ENCODE measurements around the gene REXO4.

The REXO4 gene

DNA sequence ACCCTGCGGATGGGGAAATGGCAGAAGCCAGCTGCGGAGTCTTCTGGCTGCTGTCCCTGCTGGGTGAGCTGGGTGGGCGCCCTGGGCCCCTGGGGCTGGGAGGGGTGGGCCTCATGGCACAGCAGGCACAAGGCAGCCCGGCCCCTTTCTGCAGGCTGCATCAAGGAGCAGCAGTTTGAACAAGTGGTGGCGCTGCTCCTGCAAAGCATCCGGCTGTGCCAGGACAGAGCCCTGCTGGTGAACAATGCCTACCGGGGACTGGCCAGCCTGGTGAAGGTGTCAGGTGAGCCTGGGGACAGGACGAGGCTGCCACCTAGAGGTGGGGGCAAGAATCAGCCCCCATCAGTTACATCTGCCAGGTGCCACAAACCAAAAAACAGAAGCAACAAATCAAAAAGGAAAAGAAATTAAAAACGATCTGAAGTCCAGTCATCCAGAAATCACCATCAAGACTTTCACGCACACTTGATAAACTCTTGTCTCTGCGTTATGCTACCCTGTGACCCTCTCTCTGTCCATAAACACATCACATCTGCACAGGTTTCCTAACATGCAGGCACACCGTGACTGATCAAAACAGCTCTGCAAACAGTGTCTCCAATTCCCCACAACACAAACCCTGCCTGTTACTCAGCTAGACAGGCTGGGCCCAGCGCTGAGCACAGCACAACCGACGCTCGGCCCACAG, 13.9 kb downstream of the REXO4 start:
- TF ChIP-seq, protein P1, sequence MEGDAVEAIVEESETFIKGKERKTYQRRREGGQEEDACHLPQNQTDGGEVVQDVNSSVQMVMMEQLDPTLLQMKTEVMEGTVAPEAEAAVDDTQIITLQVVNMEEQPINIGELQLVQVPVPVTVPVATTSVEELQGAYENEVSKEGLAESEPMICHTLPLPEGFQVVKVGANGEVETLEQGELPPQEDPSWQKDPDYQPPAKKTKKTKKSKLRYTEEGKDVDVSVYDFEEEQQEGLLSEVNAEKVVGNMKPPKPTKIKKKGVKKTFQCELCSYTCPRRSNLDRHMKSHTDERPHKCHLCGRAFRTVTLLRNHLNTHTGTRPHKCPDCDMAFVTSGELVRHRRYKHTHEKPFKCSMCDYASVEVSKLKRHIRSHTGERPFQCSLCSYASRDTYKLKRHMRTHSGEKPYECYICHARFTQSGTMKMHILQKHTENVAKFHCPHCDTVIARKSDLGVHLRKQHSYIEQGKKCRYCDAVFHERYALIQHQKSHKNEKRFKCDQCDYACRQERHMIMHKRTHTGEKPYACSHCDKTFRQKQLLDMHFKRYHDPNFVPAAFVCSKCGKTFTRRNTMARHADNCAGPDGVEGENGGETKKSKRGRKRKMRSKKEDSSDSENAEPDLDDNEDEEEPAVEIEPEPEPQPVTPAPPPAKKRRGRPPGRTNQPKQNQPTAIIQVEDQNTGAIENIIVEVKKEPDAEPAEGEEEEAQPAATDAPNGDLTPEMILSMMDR (IDR thresholded peaks at IDR 0.05; ENCODE audit: low read depth, low read length, missing control alignments): peak; percentile 53
- H3K4me3 ChIP-seq (ENCODE audit: low read depth, low read length): no peak overlapping the region
- DNase-seq (ENCODE audit: low read depth): no peak
- in situ Hi-C loops (cut with HindIII; ENCODE audit: low sequenced_read_pairs): no loop called here

DNA sequence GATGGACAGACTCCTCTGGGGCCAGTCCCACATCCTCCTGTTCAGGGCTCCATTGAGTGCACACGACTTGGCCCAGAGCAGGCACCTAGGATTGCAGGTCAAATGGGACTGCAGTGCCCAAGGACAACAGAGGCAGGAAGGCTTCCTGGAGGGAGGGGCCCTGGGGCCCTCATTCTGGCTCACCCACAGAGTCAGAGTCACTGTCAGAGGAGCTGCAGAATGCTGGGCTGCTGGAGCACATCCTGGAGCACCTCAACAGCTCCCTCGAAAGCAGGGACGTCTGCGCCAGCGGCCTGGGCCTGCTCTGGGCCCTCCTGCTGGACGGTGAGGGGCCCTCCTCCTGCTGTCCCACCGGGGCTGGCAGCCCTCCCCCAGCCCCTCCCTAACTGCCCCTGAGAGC, 15.1 kb downstream of the REXO4 start:
- H3K4me3 ChIP-seq (ENCODE audit: low read depth, low read length): no peak overlapping the region
- DNase-seq (ENCODE audit: low read depth): no peak
- in situ Hi-C loops (cut with HindIII; ENCODE audit: low sequenced_read_pairs): no loop called here
- TF ChIP-seq, protein P1 (IDR thresholded peaks at IDR 0.05; ENCODE audit: low read depth, low read length, missing control alignments): no peak

DNA sequence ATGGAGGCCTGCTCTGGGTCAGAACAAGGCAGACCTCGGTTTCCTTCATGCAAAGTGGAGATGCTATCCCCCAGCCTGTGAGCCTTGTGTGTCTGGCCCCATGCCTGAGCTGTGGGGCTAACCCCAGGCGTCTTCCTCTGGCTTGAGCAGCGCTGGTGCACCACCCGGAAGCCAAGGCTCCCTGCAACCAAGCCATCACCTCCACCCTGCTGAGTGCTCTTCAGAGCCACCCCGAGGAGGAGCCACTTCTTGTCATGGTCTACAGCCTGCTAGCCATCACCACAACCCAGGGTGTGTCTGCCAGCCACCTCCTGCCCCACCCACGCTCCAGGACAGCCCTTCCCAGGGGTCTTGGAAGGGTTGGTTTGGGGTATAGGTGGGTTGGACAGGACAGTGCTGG, 16.2 kb downstream of the REXO4 start:
- TF ChIP-seq, protein P1 (IDR thresholded peaks at IDR 0.05; ENCODE audit: low read depth, low read length, missing control alignments): no peak
- H3K4me3 ChIP-seq (ENCODE audit: low read depth, low read length): no peak overlapping the region
- DNase-seq (ENCODE audit: low read depth): no peak
- in situ Hi-C loops (cut with HindIII; ENCODE audit: low sequenced_read_pairs): no loop called here

DNA sequence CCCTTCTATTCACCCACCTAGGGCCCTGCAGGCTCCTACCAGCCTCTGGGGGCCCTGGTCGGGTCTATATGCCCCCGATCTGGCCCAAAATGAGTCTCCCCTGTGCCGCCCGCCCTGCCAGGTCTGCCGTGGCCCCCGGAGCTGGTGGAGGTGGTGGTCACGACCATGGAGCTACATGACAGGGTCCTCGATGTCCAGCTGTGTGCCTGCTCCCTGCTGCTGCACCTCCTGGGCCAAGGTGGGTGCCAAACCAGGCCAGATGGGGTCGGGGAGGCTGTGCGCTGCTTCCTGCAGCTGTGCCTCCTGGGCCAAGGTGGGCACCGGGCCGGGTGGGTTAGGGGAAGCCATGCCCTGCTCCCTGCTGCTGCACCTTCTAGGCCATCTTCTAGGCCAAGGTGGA, 17.5 kb downstream of the REXO4 start:
- TF ChIP-seq, protein P1 (IDR thresholded peaks at IDR 0.05; ENCODE audit: low read depth, low read length, missing control alignments): no peak
- in situ Hi-C loops (cut with HindIII; ENCODE audit: low sequenced_read_pairs): no loop called here
- DNase-seq (ENCODE audit: low read depth): no peak
- H3K4me3 ChIP-seq (ENCODE audit: low read depth, low read length): no peak overlapping the region

DNA sequence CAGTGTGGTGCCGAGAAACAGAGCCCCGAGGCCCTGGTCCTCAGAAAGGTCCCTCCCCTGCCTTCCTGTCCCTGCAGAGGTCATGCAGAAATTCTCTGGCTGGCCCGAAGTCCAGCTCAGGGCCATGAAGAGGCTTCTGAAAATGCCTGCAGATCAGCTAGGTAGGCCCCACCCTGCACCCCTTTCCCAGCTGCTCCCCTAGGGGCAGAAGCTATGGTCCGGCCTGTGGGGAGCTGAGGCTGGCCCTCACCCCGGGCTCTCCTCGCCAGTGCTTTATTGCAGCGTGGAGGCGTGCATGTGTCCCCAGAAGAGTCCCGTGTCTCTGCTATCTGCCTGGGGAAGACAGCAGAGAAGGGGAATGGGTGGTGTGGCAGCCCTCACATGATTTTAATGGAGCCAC, 19.9 kb downstream of the REXO4 start:
- in situ Hi-C loops (cut with HindIII; ENCODE audit: low sequenced_read_pairs): no loop called here
- no peak overlapping the region for H3K4me3 ChIP-seq (ENCODE audit: low read depth, low read length)
- no peak for DNase-seq (ENCODE audit: low read depth)
- TF ChIP-seq, protein P1 (IDR thresholded peaks at IDR 0.05; ENCODE audit: low read depth, low read length, missing control alignments): no peak

DNA sequence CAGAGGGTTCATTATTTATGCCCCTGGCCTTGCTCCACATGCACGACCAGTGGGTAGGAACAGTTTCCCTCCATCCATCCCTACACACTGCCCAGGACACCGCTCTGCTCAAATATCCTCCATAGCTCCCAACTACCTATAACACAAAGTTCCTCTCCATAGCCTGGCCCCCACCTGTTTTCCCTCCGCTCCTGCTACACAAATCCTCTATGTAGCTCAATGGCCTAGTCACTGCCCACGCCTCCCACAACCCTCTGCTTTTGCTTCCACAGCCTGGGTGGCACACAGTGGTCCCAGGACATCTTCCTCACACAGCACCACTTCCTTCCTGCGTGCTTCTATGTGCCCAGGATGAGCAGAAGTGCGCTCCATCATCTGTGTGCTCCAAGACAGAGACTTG, 20.4 kb downstream of the REXO4 start:
- H3K4me3 ChIP-seq (ENCODE audit: low read depth, low read length): no peak overlapping the region
- no peak for DNase-seq (ENCODE audit: low read depth)
- in situ Hi-C loops (cut with HindIII; ENCODE audit: low sequenced_read_pairs): no loop called here
- TF ChIP-seq, protein P1 (IDR thresholded peaks at IDR 0.05; ENCODE audit: low read depth, low read length, missing control alignments): no peak
